WERI-Rb-1 (cell line): ENCODE data around the gene CHRNA10.

Experiments
- DNase-seq: peaks from one replicate; pipeline ENCODE4 v3.0.0-alpha.2; 2020
- H3K27ac ChIP-seq: fragments of 250-450 bp; sonication (Bioruptor Pico); 2 replicates; pipeline ENCODE4 v1.5.1; 2020; ENCODE audit warnings: mild to moderate bottlenecking, moderate library complexity
- H3K27me3 ChIP-seq: fragments of 250-450 bp; sonication (Bioruptor Pico); 2 replicates; pipeline ENCODE4 v1.5.1; 2021; ENCODE audit warnings: mild to moderate bottlenecking, low read depth, moderate library complexity; ENCODE audit not compliant: insufficient read depth, severe bottlenecking
- H3K36me3 ChIP-seq: fragments of 250-450 bp; sonication (Bioruptor Pico); 2 replicates; pipeline ENCODE4 v1.5.1; 2020; ENCODE audit warnings: mild to moderate bottlenecking, moderate library complexity
- H3K4me3 ChIP-seq: 2 replicates; pipeline ENCODE4 v1.5.1; 2011; ENCODE audit warnings: low read depth, mild to moderate bottlenecking, control low read depth, low read length
- H3K9me3 ChIP-seq: fragments of 250-450 bp; sonication (Bioruptor Pico); 2 replicates; pipeline ENCODE4 v1.5.1; 2021; ENCODE audit warnings: mild to moderate bottlenecking, moderate library complexity; ENCODE audit not compliant: severe bottlenecking
- TF ChIP-seq, protein P1 (sequence below): IDR thresholded peaks from 2 replicates; pipeline ENCODE4 v1.5.1; 2011; ENCODE audit warnings: low read depth, mild to moderate bottlenecking, control low read depth, inconsistent platforms, low read length

Gene CHRNA10

DNA sequence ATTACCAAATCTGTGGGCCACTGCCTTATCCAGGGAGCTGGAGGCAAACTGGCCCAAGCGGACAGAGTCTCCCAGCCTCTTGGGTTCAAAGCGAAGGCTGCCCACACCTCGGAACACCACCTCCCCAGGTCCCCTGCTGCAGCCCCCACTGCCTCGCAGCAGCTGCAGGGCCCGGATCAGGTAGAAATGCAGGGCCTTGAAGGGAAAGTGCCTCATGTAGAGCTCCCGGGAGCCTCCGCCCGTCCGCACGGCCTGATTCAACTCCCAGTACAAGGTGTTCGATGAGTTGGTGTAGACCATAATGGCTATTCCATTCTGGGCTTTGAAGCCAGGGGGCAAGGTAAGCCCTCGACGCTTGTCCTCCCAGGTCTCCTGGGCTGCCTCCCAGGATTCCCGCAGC, 31.3 kb downstream of the CHRNA10 start:
- Histone ChIP-seq H3K36me3 (no peaks in the 10 kb centered on the region), H3K4me3 (no peak overlapping the region), H3K9me3 (no peaks in the 10 kb centered on the region), H3K27me3 (no peaks in the 10 kb centered on the region), H3K27ac (no peak overlapping the region)
- TF ChIP-seq, protein P1, sequence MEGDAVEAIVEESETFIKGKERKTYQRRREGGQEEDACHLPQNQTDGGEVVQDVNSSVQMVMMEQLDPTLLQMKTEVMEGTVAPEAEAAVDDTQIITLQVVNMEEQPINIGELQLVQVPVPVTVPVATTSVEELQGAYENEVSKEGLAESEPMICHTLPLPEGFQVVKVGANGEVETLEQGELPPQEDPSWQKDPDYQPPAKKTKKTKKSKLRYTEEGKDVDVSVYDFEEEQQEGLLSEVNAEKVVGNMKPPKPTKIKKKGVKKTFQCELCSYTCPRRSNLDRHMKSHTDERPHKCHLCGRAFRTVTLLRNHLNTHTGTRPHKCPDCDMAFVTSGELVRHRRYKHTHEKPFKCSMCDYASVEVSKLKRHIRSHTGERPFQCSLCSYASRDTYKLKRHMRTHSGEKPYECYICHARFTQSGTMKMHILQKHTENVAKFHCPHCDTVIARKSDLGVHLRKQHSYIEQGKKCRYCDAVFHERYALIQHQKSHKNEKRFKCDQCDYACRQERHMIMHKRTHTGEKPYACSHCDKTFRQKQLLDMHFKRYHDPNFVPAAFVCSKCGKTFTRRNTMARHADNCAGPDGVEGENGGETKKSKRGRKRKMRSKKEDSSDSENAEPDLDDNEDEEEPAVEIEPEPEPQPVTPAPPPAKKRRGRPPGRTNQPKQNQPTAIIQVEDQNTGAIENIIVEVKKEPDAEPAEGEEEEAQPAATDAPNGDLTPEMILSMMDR, result no peak
- no peak for DNase-seq

DNA sequence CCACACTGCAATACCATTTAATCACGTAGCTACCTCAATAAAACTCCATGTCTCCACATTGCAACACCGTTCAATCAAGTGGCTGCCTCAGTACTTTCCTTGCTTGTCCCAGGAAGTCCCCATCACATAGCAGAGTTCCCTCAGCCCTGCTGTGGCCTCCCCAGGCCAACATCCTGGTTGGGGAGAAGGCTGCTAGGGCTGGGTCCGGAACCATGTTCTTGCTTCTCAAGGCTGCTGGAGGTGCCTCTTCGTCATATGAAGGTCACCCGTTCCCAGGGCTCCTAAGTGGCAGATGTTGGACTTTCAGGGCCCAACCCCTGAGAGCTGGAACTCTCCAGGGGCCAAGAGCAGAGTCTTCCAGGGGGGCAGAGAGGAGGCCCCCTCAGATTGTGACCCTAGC, 32.7 kb downstream of the CHRNA10 start:
- Histone ChIP-seq H3K9me3 (no peaks in the 10 kb centered on the region), H3K36me3 (no peaks in the 10 kb centered on the region), H3K27me3 (no peaks in the 10 kb centered on the region), H3K4me3 (no peak overlapping the region), H3K27ac (no peak overlapping the region)
- TF ChIP-seq, protein P1, result no peak
- DNase-seq, result no peak

DNA sequence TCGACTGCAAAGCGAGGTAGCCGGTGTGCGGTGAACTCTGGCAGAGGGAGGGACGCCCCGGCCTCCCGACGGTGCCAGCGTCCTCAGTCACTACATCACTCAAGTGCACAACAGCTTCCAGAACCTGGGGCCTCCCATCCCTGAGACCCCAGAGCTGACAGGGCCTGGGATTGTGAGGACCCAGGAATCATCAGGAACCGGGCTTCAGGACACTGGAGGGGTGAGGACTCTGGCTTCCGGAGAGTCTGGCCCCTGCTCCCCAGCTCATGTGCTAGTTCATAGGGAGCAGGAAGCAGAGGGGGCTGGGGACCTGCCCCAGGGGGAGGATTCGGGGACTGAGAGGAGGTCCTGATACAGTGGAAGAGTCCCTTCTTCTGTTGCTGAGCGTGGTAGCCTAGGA, 34.0 kb downstream of the CHRNA10 start:
- H3K9me3 ChIP-seq, result no peaks in the 10 kb centered on the region
- H3K36me3 ChIP-seq, result no peaks in the 10 kb centered on the region
- H3K27me3 ChIP-seq, result no peaks in the 10 kb centered on the region
- TF ChIP-seq, protein P1, result no peak
- H3K4me3 ChIP-seq, result no peak overlapping the region
- DNase-seq, result no peak
- H3K27ac ChIP-seq, result no peak overlapping the region

DNA sequence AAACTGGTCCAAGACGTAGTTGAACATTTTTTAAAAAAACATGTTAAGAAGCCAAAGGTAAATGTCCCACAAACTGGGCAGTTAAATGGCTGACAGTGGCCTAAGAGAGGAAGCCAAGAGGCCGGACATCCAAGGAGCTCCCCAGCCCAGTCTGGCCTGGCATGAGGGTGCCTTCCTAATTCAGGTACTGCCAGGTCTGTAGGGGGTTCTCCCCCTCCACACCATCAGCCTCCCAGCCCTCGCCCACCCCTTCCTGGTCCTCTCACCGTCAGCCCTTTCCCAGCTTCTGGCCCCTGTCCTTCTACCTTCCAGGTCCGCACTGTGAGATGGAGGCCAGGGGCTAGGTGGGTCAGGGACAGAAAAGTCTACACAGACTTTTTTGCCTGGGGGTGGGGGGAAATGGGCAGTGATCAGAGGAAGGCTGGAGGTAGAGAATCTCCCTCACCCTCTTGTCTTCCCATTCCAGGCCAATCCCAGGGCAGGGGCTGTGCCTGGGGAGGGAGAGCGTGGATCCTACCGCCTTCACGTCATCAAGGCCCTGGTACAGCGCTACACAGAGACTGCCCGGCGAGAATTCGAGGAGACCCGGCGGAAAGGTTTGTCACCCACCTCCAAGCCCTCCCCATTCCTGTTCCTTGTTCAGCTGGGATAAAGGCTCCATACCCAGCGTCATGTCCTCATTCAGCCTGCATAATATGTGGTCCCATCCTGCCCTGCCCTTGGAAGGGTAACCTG, 35.4 kb downstream of the CHRNA10 start:
- no peak for DNase-seq
- TF ChIP-seq, protein P1, result no peak
- H3K27me3 ChIP-seq, result no peaks in the 10 kb centered on the region

DNA sequence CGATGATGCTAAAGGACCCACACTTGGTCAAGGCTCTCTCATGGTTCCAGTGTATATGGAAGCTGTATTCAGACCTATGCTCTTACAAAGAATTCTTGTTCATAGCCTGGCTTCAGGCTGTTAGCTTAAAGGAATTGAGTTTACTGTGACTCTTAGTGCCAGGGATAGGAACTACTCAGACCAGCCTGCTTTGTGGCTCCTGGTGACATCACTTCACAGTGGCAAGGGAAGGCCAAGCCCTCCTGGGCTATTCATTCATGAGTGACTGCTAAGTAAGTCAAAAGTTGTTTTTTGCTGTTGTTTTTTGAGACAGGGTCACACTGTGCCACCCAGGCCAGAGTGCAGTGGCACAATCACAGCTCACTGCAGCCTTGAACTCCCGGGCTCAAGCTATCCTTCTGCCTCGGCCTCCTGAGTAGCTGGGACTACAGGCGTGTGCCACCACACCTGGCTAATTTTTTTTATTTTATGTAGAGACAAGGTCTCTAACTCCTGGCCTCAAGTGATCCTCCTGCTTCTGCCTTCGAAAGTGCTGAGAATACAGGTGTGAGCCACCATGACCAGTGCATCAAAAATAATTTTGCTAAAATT, 39.0 kb downstream of the CHRNA10 start:
- H3K4me3 ChIP-seq, result no peak overlapping the region
- H3K36me3 ChIP-seq, result no peaks in the 10 kb centered on the region
- DNase-seq, result no peak
- no peaks in the 10 kb centered on the region for H3K9me3 ChIP-seq
- H3K27ac ChIP-seq, result no peak overlapping the region
- TF ChIP-seq, protein P1, result no peak
- H3K27me3 ChIP-seq, result no peaks in the 10 kb centered on the region

More for the DNA sequence above, 35.4 kb downstream of the CHRNA10 start:
- no peaks in the 10 kb centered on the region for H3K36me3 ChIP-seq
- no peak overlapping the region for H3K4me3 ChIP-seq
- no peak overlapping the region for H3K27ac ChIP-seq
- no peaks in the 10 kb centered on the region for H3K9me3 ChIP-seq
